CD4-positive, CD25-positive, alpha-beta regulatory T cell (primary cell): Measurements from ENCODE around the gene SARDH. TPM values are rescaled to one million over a fixed set of nuclear protein-coding genes. Genes with fewer than 3 reads are reported as not detected.

Experiments used
- ATAC-seq, 2 donors: fragments of 150-1000 bp; cut with Tn5 transposase; one replicate each; pipeline ENCODE4 v1.10.0; 2021; ENCODE audit warnings: low read depth in 2 of 2, moderate number of reproducible peaks in 2 of 2, moderate library complexity in 1 of 2
- DNase-seq, 3 donors: peaks; one replicate each; pipeline versions ENCODE4 v3.0.0 to v3.0.0-alpha.2; 2012 to 2022; ENCODE audit warnings: mixed read lengths in 1 of 3
- H3K27ac ChIP-seq: one replicate; pipeline ENCODE4 v1.7.0; 2013; ENCODE audit warnings: mild to moderate bottlenecking, low read length; ENCODE audit not compliant: insufficient read depth, poor library complexity, severe bottlenecking
- H3K27me3 ChIP-seq: one replicate; pipeline ENCODE4 v1.7.0; 2013; ENCODE audit warnings: low read length; ENCODE audit not compliant: control insufficient read depth, insufficient read depth
- H3K36me3 ChIP-seq: one replicate; pipeline ENCODE4 v1.7.0; 2013; ENCODE audit warnings: mild to moderate bottlenecking, low read length, moderate library complexity; ENCODE audit not compliant: control insufficient read depth, insufficient read depth
- H3K4me1 ChIP-seq: 2 replicates; pipeline ENCODE4 v1.7.0; 2013; ENCODE audit warnings: mild to moderate bottlenecking, low read length; ENCODE audit not compliant: insufficient read depth, control insufficient read depth, poor library complexity, severe bottlenecking
- H3K4me3 ChIP-seq: one replicate; pipeline ENCODE4 v1.7.0; 2013; ENCODE audit warnings: low read depth, mild to moderate bottlenecking, low read length, moderate library complexity
- H3K9me3 ChIP-seq, 2 experiments: 1 replicate in 1 of 2; 2 replicates in 1 of 2; pipeline ENCODE4 v1.7.0; 2013; ENCODE audit warnings: low read length in 2 of 2, mild to moderate bottlenecking in 1 of 2, moderate library complexity in 1 of 2; ENCODE audit not compliant: control insufficient read depth in 2 of 2
- H3K27ac Mint-ChIP-seq, 3 donors: one replicate each; pipeline ENCODE4 v1.8.0; 2020 to 2022; ENCODE audit warnings: mild to moderate bottlenecking in 3 of 3, mixed read lengths in 3 of 3, moderate library complexity in 2 of 3
- H3K27me3 Mint-ChIP-seq: one replicate; pipeline ENCODE4 v1.8.0; 2022; ENCODE audit warnings: mild to moderate bottlenecking, mixed read lengths
- H3K36me3 Mint-ChIP-seq: one replicate; pipeline ENCODE4 v1.8.0; 2020; ENCODE audit warnings: mixed read lengths
- H3K4me1 Mint-ChIP-seq, 4 donors: one replicate each; pipeline ENCODE4 v1.8.0; 2020 to 2022; ENCODE audit warnings: mixed read lengths in 4 of 4, mild to moderate bottlenecking in 1 of 4
- H3K4me3 Mint-ChIP-seq, 4 donors: one replicate each; pipeline ENCODE4 v1.8.0; 2020 to 2022; ENCODE audit warnings: mild to moderate bottlenecking in 4 of 4, mixed read lengths in 4 of 4, moderate library complexity in 3 of 4
- H3K9me3 Mint-ChIP-seq, 7 donors: one replicate each; pipeline ENCODE4 v1.8.0; 2020 to 2022; ENCODE audit warnings: mixed read lengths in 7 of 7, mild to moderate bottlenecking in 3 of 7, moderate library complexity in 2 of 7
- polyA plus RNA-seq, 4 donors: library from polyadenylated mRNA; unstranded; fragments of 300-500 nt; fragmentation: Illumina TruSeq; gene quantifications; one replicate each; pipeline ENCODE4 v1.2.3, GENCODE V29; 2021
- total RNA-seq: library from RNA; stranded (reverse); gene quantifications from one replicate; pipeline ENCODE4 v1.2.3, GENCODE V29; 2022

The SARDH gene
- total and polyA plus RNA-seq, 5 donors from 2014 or later: 5.8 to 15.6 (median 8.4) TPM

DNA sequence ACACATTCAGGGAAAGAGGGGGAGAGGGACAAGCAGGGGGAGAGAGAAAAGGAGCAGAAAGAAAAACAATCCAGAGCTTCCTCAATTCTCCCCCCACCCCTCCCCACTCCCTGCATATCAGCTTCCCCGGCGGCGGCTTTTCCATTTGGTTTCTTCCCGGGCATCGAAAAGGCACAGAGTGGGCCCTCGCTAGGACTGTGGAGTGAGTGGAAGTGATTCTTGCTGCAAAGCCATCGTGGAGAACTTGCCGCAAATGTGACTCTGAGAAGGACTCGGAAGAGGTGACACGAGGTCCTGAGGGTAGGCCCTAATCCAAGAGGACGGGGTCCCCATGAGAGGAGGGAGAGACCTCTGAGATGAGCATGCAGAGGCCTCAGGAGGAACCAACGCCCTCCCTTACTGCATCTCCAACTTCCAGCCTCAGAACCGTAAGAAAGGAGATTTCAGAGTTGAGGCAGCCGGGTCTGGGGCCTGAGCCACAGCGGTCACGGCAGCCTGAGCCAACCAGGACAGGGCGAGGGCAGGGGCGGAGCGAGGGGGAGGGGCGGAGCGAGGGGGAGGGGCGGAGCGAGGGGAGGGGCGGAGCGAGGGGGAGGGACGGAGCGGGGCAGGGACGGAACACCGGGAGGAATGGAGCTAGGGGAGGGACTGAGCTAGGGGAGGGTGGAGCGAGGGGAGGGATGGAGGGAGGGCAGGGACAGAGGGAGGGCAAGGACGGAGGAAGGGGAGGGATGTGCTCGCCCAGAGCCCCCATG lies 21.2 kb upstream of the SARDH start:
- no peak for DNase-seq
- Mint-ChIP-seq H3K4me1 (no peaks in the 10 kb centered on the region), H3K27ac (no peak overlapping the region)

DNA sequence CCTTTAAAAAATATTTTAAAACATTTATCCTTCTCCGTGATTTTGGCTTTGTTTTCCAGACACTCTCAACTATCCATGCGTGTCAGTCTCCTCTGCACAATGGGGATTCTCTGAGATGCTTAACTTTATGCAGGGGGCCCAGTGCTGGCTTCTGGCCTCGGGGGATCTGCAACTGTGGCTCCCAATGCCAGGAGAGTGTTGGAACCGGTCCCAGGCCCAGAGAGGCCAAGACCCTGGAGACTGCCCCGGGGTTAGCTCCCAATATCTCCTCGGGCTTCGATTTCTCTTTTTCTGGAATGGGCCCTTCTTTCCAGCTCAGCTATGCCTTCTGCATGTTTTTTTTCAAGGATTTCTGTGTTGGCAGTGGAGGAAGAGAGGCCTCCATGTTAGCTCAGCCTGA lies 20.1 kb upstream of the SARDH start:
- H3K9me3 Mint-ChIP-seq: no peaks in the 10 kb centered on the region
- H3K27me3 Mint-ChIP-seq: peaks cover 9% of the 10 kb centered on the region
- no peaks in the 10 kb centered on the region for H3K27me3 ChIP-seq
- H3K27ac ChIP-seq: no peak overlapping the region
- no peaks in the 10 kb centered on the region for H3K4me1 ChIP-seq
- ATAC-seq: no peak
- no peak overlapping the region for H3K4me3 Mint-ChIP-seq
- no peak overlapping the region for H3K27ac Mint-ChIP-seq
- H3K36me3 ChIP-seq: no peaks in the 10 kb centered on the region
- no peaks in the 10 kb centered on the region for H3K9me3 ChIP-seq
- H3K4me1 Mint-ChIP-seq: no peaks in the 10 kb centered on the region
- no peak overlapping the region for H3K4me3 ChIP-seq
- no peaks in the 10 kb centered on the region for H3K36me3 Mint-ChIP-seq
- no peak for DNase-seq

More for the DNA sequence above, 21.2 kb upstream of the SARDH start:
- no peak for ATAC-seq
- H3K9me3 Mint-ChIP-seq: peaks cover 0 to 2% (median 0%) of the 10 kb centered on the region in 7 donors
- no peak overlapping the region for H3K4me3 ChIP-seq
- peaks cover 0 to under 1% of the 10 kb centered on the region in 2 experiments for H3K9me3 ChIP-seq
- peaks cover 7% of the 10 kb centered on the region for H3K36me3 Mint-ChIP-seq
- no peaks in the 10 kb centered on the region for H3K36me3 ChIP-seq
- H3K4me3 Mint-ChIP-seq: no peak overlapping the region
- no peak overlapping the region for H3K27ac ChIP-seq
- H3K4me1 ChIP-seq: no peaks in the 10 kb centered on the region
- H3K27me3 Mint-ChIP-seq: peaks cover 4% of the 10 kb centered on the region
- H3K27me3 ChIP-seq: no peaks in the 10 kb centered on the region

DNA sequence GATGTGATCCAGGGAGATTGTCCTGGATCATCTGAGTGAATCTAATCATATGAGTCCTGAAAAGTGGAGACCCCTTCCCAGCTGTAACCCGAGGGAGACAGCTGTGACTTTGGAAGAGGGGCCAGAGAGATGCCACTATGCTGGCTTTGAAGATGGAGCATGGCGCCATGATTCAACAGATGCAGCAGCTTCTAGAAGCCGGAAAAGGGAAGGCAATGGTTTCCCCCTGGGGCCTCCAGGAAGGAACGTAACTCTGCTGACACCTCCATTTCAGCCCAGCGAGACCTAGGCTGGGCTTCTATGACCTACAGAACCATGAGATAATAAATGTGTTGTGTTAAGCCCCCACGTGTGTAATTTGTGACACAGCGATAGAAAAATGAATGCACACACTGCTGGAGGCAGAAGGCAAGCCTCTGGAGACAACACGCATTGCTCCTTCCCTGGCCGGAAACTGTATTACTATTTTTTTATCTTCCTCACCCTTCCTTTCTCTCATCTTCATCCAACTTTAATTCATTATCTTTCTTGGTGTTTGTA lies 16.6 kb upstream of the SARDH start:
- DNase-seq (no peak), ATAC-seq (no peak)
- peaks cover 6% of the 10 kb centered on the region for H3K27me3 ChIP-seq
- no peaks in the 10 kb centered on the region for H3K4me1 ChIP-seq
- no peak overlapping the region for H3K4me3 ChIP-seq
- H3K27ac ChIP-seq: no peak overlapping the region
- Mint-ChIP-seq H3K9me3 (no peaks in the 10 kb centered on the region), H3K36me3 (no peaks in the 10 kb centered on the region), H3K27ac (no peak overlapping the region), H3K4me1 (no peaks in the 10 kb centered on the region), H3K4me3 (no peak overlapping the region), H3K27me3 (peaks cover 33% of the 10 kb centered on the region)
- H3K9me3 ChIP-seq: no peaks in the 10 kb centered on the region
- H3K36me3 ChIP-seq: no peaks in the 10 kb centered on the region

DNA sequence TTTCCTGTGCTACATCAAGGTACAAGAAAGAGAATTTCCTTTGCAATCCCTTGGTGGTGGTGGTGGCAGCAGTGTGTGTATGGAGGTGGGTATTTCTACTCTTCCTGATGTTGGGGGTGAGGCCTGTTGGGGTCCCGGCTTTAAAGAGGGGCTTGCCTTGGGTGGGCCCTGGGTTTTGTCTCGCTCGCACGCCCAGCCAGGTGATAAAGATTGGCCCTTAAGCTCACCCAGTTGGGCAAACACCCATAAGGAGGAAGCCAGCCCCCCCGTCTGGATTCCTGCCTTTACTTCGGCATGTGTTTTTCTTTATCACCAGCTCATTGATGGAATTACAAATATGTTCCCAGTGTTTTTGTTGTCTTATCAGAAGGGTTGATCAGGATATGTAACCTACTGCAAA lies 16.0 kb upstream of the SARDH start:
- no peaks in the 10 kb centered on the region for H3K4me1 Mint-ChIP-seq
- Histone ChIP-seq H3K27ac (no peak overlapping the region), H3K36me3 (no peaks in the 10 kb centered on the region), H3K9me3 (no peaks in the 10 kb centered on the region), H3K4me3 (no peak overlapping the region), H3K4me1 (no peaks in the 10 kb centered on the region), H3K27me3 (peaks cover 6% of the 10 kb centered on the region)
- no peaks in the 10 kb centered on the region for H3K9me3 Mint-ChIP-seq
- DNase-seq: no peak
- H3K27me3 Mint-ChIP-seq: peaks cover 39% of the 10 kb centered on the region
- ATAC-seq: no peak
- H3K36me3 Mint-ChIP-seq: no peaks in the 10 kb centered on the region
- H3K27ac Mint-ChIP-seq: no peak overlapping the region
- H3K4me3 Mint-ChIP-seq: no peak overlapping the region

DNA sequence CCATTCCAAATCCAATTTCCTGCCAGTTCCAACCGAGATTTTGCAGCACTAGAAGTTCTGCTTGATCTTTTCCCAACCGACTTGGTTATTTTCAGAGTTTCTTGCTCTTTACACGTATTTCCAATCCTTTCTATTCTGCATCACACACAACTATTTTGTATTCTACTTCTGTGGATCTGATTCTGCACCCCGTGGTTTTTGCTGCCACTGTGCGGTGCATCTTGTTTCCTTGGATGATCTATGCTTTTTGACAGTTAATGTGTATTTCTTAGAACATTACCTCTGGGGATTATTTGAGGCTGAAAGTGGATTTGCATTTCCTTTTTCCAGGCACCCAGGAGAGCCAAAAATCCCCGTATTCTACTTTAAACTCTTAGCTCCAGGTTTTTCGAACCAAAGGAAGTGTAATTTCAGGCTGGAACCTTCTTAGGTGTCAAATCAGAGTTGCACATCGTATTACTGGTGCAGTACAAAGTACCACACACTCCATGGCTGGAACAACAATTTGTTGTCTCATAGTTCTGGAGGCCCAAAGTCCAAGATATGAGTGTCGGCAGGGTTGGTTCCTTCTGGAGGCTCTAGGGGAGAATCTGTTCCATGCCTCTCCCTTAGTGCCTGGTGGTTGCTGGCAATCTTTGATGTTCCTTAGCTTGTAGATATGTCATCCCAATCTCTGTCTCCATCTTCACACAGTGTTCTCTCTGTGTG lies 14.7 kb upstream of the SARDH start:
- Mint-ChIP-seq H3K36me3 (no peaks in the 10 kb centered on the region), H3K27me3 (peaks cover 46% of the 10 kb centered on the region), H3K27ac (peak overlapping the region in 1 of 3 donors; percentile 11), H3K9me3 (no peaks in the 10 kb centered on the region), H3K4me3 (no peak overlapping the region), H3K4me1 (no peaks in the 10 kb centered on the region)
- ATAC-seq (no peak), DNase-seq (no peak)
- no peaks in the 10 kb centered on the region for H3K36me3 ChIP-seq
- H3K27ac ChIP-seq: no peak overlapping the region
- H3K4me1 ChIP-seq: no peaks in the 10 kb centered on the region
- H3K9me3 ChIP-seq: no peaks in the 10 kb centered on the region
- H3K4me3 ChIP-seq: no peak overlapping the region
- H3K27me3 ChIP-seq: peaks cover 6% of the 10 kb centered on the region

- Mint-ChIP-seq H3K27me3 (peaks cover 57% of the 10 kb centered on the region), H3K4me1 (no peaks in the 10 kb centered on the region), H3K36me3 (no peaks in the 10 kb centered on the region), H3K27ac (no peak overlapping the region), H3K4me3 (no peak overlapping the region), H3K9me3 (no peaks in the 10 kb centered on the region)
- H3K4me1 ChIP-seq: no peaks in the 10 kb centered on the region
- no peaks in the 10 kb centered on the region for H3K9me3 ChIP-seq
- peaks cover 6% of the 10 kb centered on the region for H3K27me3 ChIP-seq
- no peak overlapping the region for H3K27ac ChIP-seq
- ATAC-seq (no peak), DNase-seq (no peak)
- H3K36me3 ChIP-seq: no peaks in the 10 kb centered on the region
- H3K4me3 ChIP-seq: no peak overlapping the region
These were observed 13.0 kb upstream of the SARDH start for GRCh38 chr9:133750982-133751649.

DNA sequence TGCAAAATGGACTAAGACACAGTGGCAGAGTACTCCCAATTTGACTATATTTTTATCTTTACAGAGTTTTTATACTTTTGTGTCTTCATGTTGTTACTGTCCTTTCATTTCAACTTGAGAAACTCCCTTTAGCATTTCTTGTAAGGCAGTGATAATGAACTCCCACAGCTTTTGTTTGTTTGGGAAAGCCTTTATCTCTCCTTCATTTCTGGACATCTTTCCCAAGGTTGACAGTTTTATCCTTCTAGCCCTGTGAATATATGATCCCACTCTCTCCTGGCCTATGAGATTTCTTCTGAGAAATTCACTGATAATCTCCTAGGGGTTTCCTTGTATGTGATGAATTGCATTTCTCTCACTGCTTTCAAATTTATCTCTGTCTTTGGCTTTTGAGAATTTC lies 9.2 kb upstream of the SARDH start:
- Mint-ChIP-seq H3K27ac (no peak overlapping the region), H3K9me3 (peaks cover 0 to 3% (median 0%) of the 10 kb centered on the region in 7 donors), H3K4me3 (no peak overlapping the region), H3K27me3 (peaks cover 50% of the 10 kb centered on the region), H3K36me3 (no peaks in the 10 kb centered on the region), H3K4me1 (peaks cover 0 to 5% (median 0%) of the 10 kb centered on the region in 4 donors)
- no peak for DNase-seq
- H3K27me3 ChIP-seq: peaks cover 3% of the 10 kb centered on the region
- no peaks in the 10 kb centered on the region for H3K4me1 ChIP-seq
- H3K36me3 ChIP-seq: no peaks in the 10 kb centered on the region
- H3K27ac ChIP-seq: no peak overlapping the region
- ATAC-seq: no peak
- H3K9me3 ChIP-seq: no peaks in the 10 kb centered on the region
- H3K4me3 ChIP-seq: no peak overlapping the region
